IMR-90 (cell line): ENCODE measurements around the gene LEF1. TPM values are rescaled to one million over a fixed set of nuclear protein-coding genes. Genes with fewer than 3 reads are reported as not detected.

Experiments
- ATAC-seq: fragments of 200-7000 bp; cut with Tn5 transposase; 2 replicates; pipeline ENCODE4 v1.9.1; 2020; ENCODE audit warnings: low read depth, mild to moderate bottlenecking, moderate library complexity
- BruUV-seq: library from RNA; stranded (reverse); fragments of 400-500 nt; replicated peaks from 2 replicates; lab custom pipeline; 2021; lab: Mats Ljungman, UMichigan
- CTCF ChIA-PET: fragments of 300-600 bp; formaldehyde crosslinking; extraction: SDS; loops from one replicate; lab custom pipeline; 2021; ENCODE audit warnings: antibody characterized with exemption; lab: Yijun Ruan, JAX
- POLR2A ChIA-PET: fragments of 300-600 bp; sonication (Branson Sonifier 250); formaldehyde crosslinking; loops from one replicate; lab custom pipeline; 2022; ENCODE audit warnings: antibody characterized with exemption; ENCODE audit not compliant: unreplicated experiment; lab: Charles Lee
- DNase-seq: peaks from one replicate; pipeline ENCODE4 v3.0.0; 2013
- H2AFZ ChIP-seq: replicated peaks from 2 replicates; pipeline ENCODE3; 2013; ENCODE audit warnings: low read length, mild to moderate bottlenecking; ENCODE audit not compliant: poor library complexity
- H2AK5ac ChIP-seq: 2 replicates; pipeline ENCODE4 v1.6.1; 2013; ENCODE audit warnings: low read depth, low read length, inconsistent platforms
- H2AK9ac ChIP-seq: replicated peaks from 2 replicates; pipeline ENCODE3; 2013; ENCODE audit warnings: mild to moderate bottlenecking, low read depth, low read length, moderate library complexity; ENCODE audit not compliant: poor library complexity
- H2BK120ac ChIP-seq: 2 replicates; pipeline ENCODE4 v1.6.1; 2013; ENCODE audit warnings: low read depth, low read length, inconsistent platforms
- H2BK15ac ChIP-seq: 3 replicates; pipeline ENCODE4 v1.6.1; 2013; ENCODE audit warnings: low read depth, low read length, inconsistent platforms
- H2BK20ac ChIP-seq: 2 replicates; pipeline ENCODE4 v1.6.1; 2013; ENCODE audit warnings: low read depth, mild to moderate bottlenecking, inconsistent platforms, low read length, moderate library complexity
- H2BK5ac ChIP-seq: 2 replicates; pipeline ENCODE4 v1.6.1; 2013; ENCODE audit warnings: mild to moderate bottlenecking, low read depth, low read length, inconsistent platforms; ENCODE audit not compliant: poor library complexity, severe bottlenecking
- H3K14ac ChIP-seq: replicated peaks from 2 replicates; pipeline ENCODE4 v1.6.1; 2013; ENCODE audit warnings: low read depth, low read length, inconsistent platforms
- H3K18ac ChIP-seq: 2 replicates; pipeline ENCODE4 v1.6.1; 2013; ENCODE audit warnings: low read depth, low read length, control low read depth
- H3K23ac ChIP-seq: 2 replicates; pipeline ENCODE4 v1.6.1; 2013; ENCODE audit warnings: low read depth, low read length, inconsistent platforms
- H3K27ac ChIP-seq: 2 replicates; pipeline ENCODE4 v1.5.1; 2013; ENCODE audit warnings: mild to moderate bottlenecking, control low read depth, low read length; ENCODE audit not compliant: insufficient read depth
- H3K27me3 ChIP-seq: 2 replicates; pipeline ENCODE4 v1.6.1; 2013; ENCODE audit warnings: low read length; ENCODE audit not compliant: control insufficient read depth, insufficient read depth
- H3K36me3 ChIP-seq: 2 replicates; pipeline ENCODE4 v1.6.1; 2013; ENCODE audit warnings: low read length, mixed read lengths; ENCODE audit not compliant: control insufficient read depth, insufficient read depth
- H3K4ac ChIP-seq: 2 replicates; pipeline ENCODE4 v1.6.1; 2013; ENCODE audit warnings: low read depth, low read length, inconsistent platforms
- H3K4me1 ChIP-seq: 2 replicates; pipeline ENCODE4 v1.6.1; 2013; ENCODE audit warnings: low read length, mixed read lengths; ENCODE audit not compliant: control insufficient read depth, insufficient read depth
- H3K4me2 ChIP-seq: 2 replicates; pipeline ENCODE4 v1.6.1; 2013; ENCODE audit warnings: low read depth, mild to moderate bottlenecking, control low read depth, low read length, moderate library complexity
- H3K4me3 ChIP-seq: 2 replicates; pipeline ENCODE4 v1.5.1; 2013; ENCODE audit warnings: low read depth, mild to moderate bottlenecking, control low read depth, low read length, moderate library complexity; ENCODE audit not compliant: insufficient read depth
- H3K56ac ChIP-seq: 2 replicates; pipeline ENCODE4 v1.6.1; 2013; ENCODE audit warnings: low read length, inconsistent platforms; ENCODE audit not compliant: insufficient read depth; ENCODE audit errors: extremely low read depth
- H3K79me1 ChIP-seq, 2 experiments: 2 replicates each; pipeline ENCODE4 v1.6.1; 2013; ENCODE audit warnings: low read length in 2 of 2, inconsistent platforms in 1 of 2, low read depth in 1 of 2
- H3K9ac ChIP-seq: 2 replicates; pipeline ENCODE4 v1.6.1; 2013; ENCODE audit warnings: low read depth, low read length, control low read depth
- H3K9me1 ChIP-seq: 2 replicates; pipeline ENCODE4 v1.6.1; 2013; ENCODE audit warnings: low read length, inconsistent platforms; ENCODE audit not compliant: insufficient read depth
- H3K9me3 ChIP-seq: 2 replicates; pipeline ENCODE4 v1.6.1; 2013; ENCODE audit warnings: low read length; ENCODE audit not compliant: control insufficient read depth, insufficient read depth
- H4K20me1 ChIP-seq: 2 replicates; pipeline ENCODE4 v1.6.1; 2013; ENCODE audit warnings: low read length, inconsistent platforms; ENCODE audit not compliant: insufficient read depth
- H4K5ac ChIP-seq: 2 replicates; pipeline ENCODE4 v1.6.1; 2013; ENCODE audit warnings: mild to moderate bottlenecking, low read depth, low read length, control low read depth
- H4K8ac ChIP-seq, 2 experiments: 2 replicates each; pipeline ENCODE4 v1.6.1; 2013; ENCODE audit warnings: low read depth in 2 of 2, low read length in 2 of 2, control low read depth in 1 of 2, inconsistent platforms in 1 of 2
- H4K91ac ChIP-seq: 2 replicates; pipeline ENCODE4 v1.6.1; 2013; ENCODE audit warnings: low read depth, low read length, inconsistent platforms; ENCODE audit not compliant: insufficient read depth
- CEBPB ChIP-seq: IDR thresholded peaks from 2 replicates; pipeline ENCODE4 v1.6.1; 2012; ENCODE audit warnings: low read depth, low read length, improper control_type of control experiment
- CTCF ChIP-seq: conservative IDR thresholded peaks from 2 replicates; pipeline ENCODE4 v1.5.1; 2012; ENCODE audit warnings: mild to moderate bottlenecking, low read depth, low read length, improper control_type of control experiment
- POLR2A ChIP-seq: IDR thresholded peaks from 2 replicates; pipeline ENCODE4 v1.6.1; 2012; ENCODE audit warnings: mild to moderate bottlenecking, low read depth, low read length
- RAD21 ChIP-seq: IDR thresholded peaks from 2 replicates; pipeline ENCODE4 v1.6.1; 2012; ENCODE audit warnings: low read length, improper control_type of control experiment
- SMC3 ChIP-seq: fragments of 150-350 bp; IDR thresholded peaks from 2 replicates; pipeline ENCODE4 v1.6.1; 2016; ENCODE audit warnings: low read depth, mild to moderate bottlenecking, antibody characterized with exemption, low read length, moderate library complexity
- WGBS, 2 experiments: methylation state at CpG; one replicate each; pipeline versions ENCODE4 v1.1.5 to v1.1.7; 2013; ENCODE audit warnings: missing lambda C conversion rate in 2 of 2; ENCODE audit not compliant: insufficient read length in 1 of 2; ENCODE audit errors: extremely low coverage in 2 of 2; 5-methylcytosine and 5-hydroxymethylcytosine counted together
- dilution Hi-C: fragments of 300-500 bp; cut with HindIII; formaldehyde crosslinking; loops from one replicate; pipeline ENCODE4 v1.14.3; 2018; ENCODE audit warnings: low sequenced_read_pairs; ENCODE audit not compliant: unreplicated experiment
- in situ Hi-C: fragments of 300-500 bp; cut with MboI; formaldehyde crosslinking; loops from 3 replicates; pipeline ENCODE4 v1.14.3; 2019; ENCODE audit warnings: low sequenced_read_pairs, inconsistent platforms, mixed read lengths
- intact Hi-C: fragments of 100-400 bp; cut with micrococcal nuclease; formaldehyde crosslinking; loops from 2 replicates; pipeline ENCODE4 v1.10.0; 2022
- polyA plus RNA-seq, 3 experiments: library from polyadenylated mRNA; depleted of rRNA; stranded (reverse); fragments of >200 nt; gene quantifications; 2 replicates each; pipeline ENCODE4 v1.2.3, GENCODE V29; 2012; ENCODE audit warnings: low replicate concordance in 1 of 3
- total RNA-seq: library from RNA; depleted of rRNA; stranded (reverse); fragments of >200 nt; gene quantifications from 2 replicates; pipeline ENCODE4 v1.2.3, GENCODE V29; 2012

The LEF1 gene
- total and polyA plus RNA-seq, 2 of the 4 experiments (the other 2 are of a cell fraction), result 1.7 to 1.8 TPM

- WGBS, 2 experiments, result no CpG with 5 or more reads among the region's 4 CpGs
- Histone ChIP-seq H3K9me1 (no peaks in the 10 kb centered on the region), H2AFZ (no peak overlapping the region), H4K5ac (no peak overlapping the region), H2AK9ac (no peak overlapping the region), H4K8ac (no peak overlapping the region), H3K4me1 (no peaks in the 10 kb centered on the region), H4K91ac (no peak overlapping the region), H2BK120ac (no peak overlapping the region), H3K18ac (no peak overlapping the region), H4K20me1 (no peaks in the 10 kb centered on the region), H2BK20ac (no peak overlapping the region), H2BK5ac (no peak overlapping the region), H3K79me1 (no peaks in the 10 kb centered on the region), H3K4ac (no peak overlapping the region), H3K23ac (no peak overlapping the region), H3K4me2 (no peak overlapping the region), H3K9ac (no peak overlapping the region), H3K4me3 (no peak overlapping the region), H3K27me3 (peaks cover 4% of the 10 kb centered on the region), H3K36me3 (no peaks in the 10 kb centered on the region), H2AK5ac (no peak overlapping the region), H3K56ac (no peak overlapping the region), H3K14ac (no peak overlapping the region), H2BK15ac (no peak overlapping the region), H3K9me3 (no peaks in the 10 kb centered on the region), H3K27ac (no peak overlapping the region)
- TF ChIP-seq POLR2A, result no peak
- no peak for TF ChIP-seq CTCF
- no peak for TF ChIP-seq RAD21
- TF ChIP-seq SMC3, result no peak
- no peak for TF ChIP-seq CEBPB
- ATAC-seq (no peak), DNase-seq (no peak)
- intact Hi-C loops, result no loop called here
- dilution Hi-C loops, result no loop called here
- CTCF ChIA-PET, result interaction anchor here (1.3 kb wide), 1 partner anchor 12 kb away, joined by 3 read pairs; no protein-coding TSS in a partner anchor
- in situ Hi-C loops, result no loop called here
- POLR2A ChIA-PET, result no interaction called here
- no TSS peak for BruUV-seq
These were observed 25.2 kb downstream of the LEF1 start for GRCh38 chr4:108143515-108143914.
